T-cell (primary cell): Measurements from ENCODE around the gene POLR3E. TPM values are rescaled to one million over a fixed set of nuclear protein-coding genes. Genes with fewer than 3 reads are reported as not detected.

Experiments used
- ATAC-seq, 4 experiments: fragments of 200-7000 bp in 3 of 4; fragments of 150-1000 bp in 1 of 4; cut with Tn5 transposase; replicated peaks in 1 of 4; 1 replicate in 3 of 4; 2 replicates in 1 of 4; pipeline ENCODE4 v1.10.0; 2021; ENCODE audit warnings: moderate library complexity in 3 of 4, mild to moderate bottlenecking in 2 of 4, moderate number of reproducible peaks in 1 of 4
- CTCF ChIA-PET, 2 donors: fragments of 300-600 bp; sonication (Branson Sonifier 250); formaldehyde crosslinking; loops; one replicate each; lab custom pipeline; 2022; ENCODE audit warnings: antibody characterized with exemption in 2 of 2; lab: Charles Lee
- POLR2A ChIA-PET, 2 donors: fragments of 300-600 bp; sonication (Branson Sonifier 250); formaldehyde crosslinking; loops; one replicate each; lab custom pipeline; 2022; ENCODE audit warnings: antibody characterized with exemption in 2 of 2; lab: Charles Lee
- DNase-seq, 35 experiments: peaks; one replicate each; pipeline versions ENCODE4 v3.0.0 to v3.0.0-alpha.2; 2013 to 2023
- H3K27ac ChIP-seq: one replicate; pipeline ENCODE4 v1.5.1; 2013; ENCODE audit warnings: low read length
- H3K27me3 ChIP-seq, 2 experiments: replicated peaks in 1 of 2; 1 replicate in 1 of 2; 2 replicates in 1 of 2; pipeline versions ENCODE4 v1.6.1 to v1.7.0; 2013; ENCODE audit warnings: low read length in 1 of 2, mixed read lengths in 1 of 2; ENCODE audit not compliant: control insufficient read depth in 2 of 2, insufficient read depth in 2 of 2; ENCODE audit errors: extremely low read depth in 1 of 2
- H3K36me3 ChIP-seq, 2 donors: 1 replicate in 1 of 2; 2 replicates in 1 of 2; pipeline versions ENCODE4 v1.6.1 to v1.7.0; 2013; ENCODE audit warnings: low read length in 1 of 2; ENCODE audit not compliant: control insufficient read depth in 2 of 2, insufficient read depth in 1 of 2; ENCODE audit errors: extremely low read depth in 1 of 2
- H3K4me1 ChIP-seq, 2 experiments: 1 replicate in 1 of 2; 2 replicates in 1 of 2; pipeline versions ENCODE4 v1.6.1 to v1.7.0; 2013; ENCODE audit warnings: low read length in 2 of 2, mixed read lengths in 1 of 2; ENCODE audit not compliant: insufficient read depth in 2 of 2, control insufficient read depth in 1 of 2; ENCODE audit errors: extremely low read depth in 1 of 2
- H3K4me3 ChIP-seq, 2 donors: 1 replicate in 1 of 2; 2 replicates in 1 of 2; pipeline versions ENCODE4 v1.5.1 to v1.7.0; 2013; ENCODE audit warnings: mild to moderate bottlenecking in 2 of 2, low read length in 1 of 2, moderate library complexity in 1 of 2; ENCODE audit not compliant: control insufficient read depth in 1 of 2; ENCODE audit errors: extremely low read depth in 1 of 2
- H3K9me3 ChIP-seq: 2 replicates; pipeline ENCODE4 v1.7.0; 2013
- H3K27ac Mint-ChIP-seq, 2 donors: one replicate each; pipeline ENCODE4 v1.8.0; 2020 to 2021; ENCODE audit warnings: mild to moderate bottlenecking in 2 of 2, mixed read lengths in 2 of 2
- H3K27me3 Mint-ChIP-seq, 2 donors: one replicate each; pipeline ENCODE4 v1.8.0; 2021 to 2022; ENCODE audit warnings: mixed read lengths in 2 of 2
- H3K36me3 Mint-ChIP-seq: one replicate; pipeline ENCODE4 v1.8.0; 2021; ENCODE audit warnings: mixed read lengths
- H3K4me1 Mint-ChIP-seq, 3 donors: one replicate each; pipeline ENCODE4 v1.8.0; 2020 to 2022; ENCODE audit warnings: mixed read lengths in 3 of 3, mild to moderate bottlenecking in 1 of 3
- H3K4me3 Mint-ChIP-seq, 3 donors: one replicate each; pipeline ENCODE4 v1.8.0; 2020 to 2022; ENCODE audit warnings: mild to moderate bottlenecking in 3 of 3, mixed read lengths in 3 of 3, moderate library complexity in 3 of 3
- H3K9me3 Mint-ChIP-seq, 3 donors: one replicate each; pipeline ENCODE4 v1.8.0; 2020 to 2022; ENCODE audit warnings: mixed read lengths in 3 of 3
- whole genome bisulfite sequencing: methylation state at CpG from one replicate; pipeline ENCODE4 v1.1.5; 2013; ENCODE audit warnings: missing lambda C conversion rate; ENCODE audit not compliant: insufficient coverage; 5-methylcytosine and 5-hydroxymethylcytosine counted together
- total RNA-seq, 35 experiments: library from RNA in 6 of 35; stranded (reverse) in 6 of 35; fragments of 120-200 nt in 1 of 35; gene quantifications; one replicate each; pipeline versions ENCODE4 v1.2.1 to v1.2.4 and lab custom pipeline; 2013 to 2026

Gene POLR3E
- total RNA-seq, 5 donors from 2014 or later (not counting 1 experiment from before 2014, with no cell fraction given): 79.3 to 174 (median 99.7) TPM

- no peak for DNase-seq
- POLR2A ChIA-PET: no interaction called here
- no peak overlapping the region for H3K4me3 Mint-ChIP-seq
- H3K36me3 ChIP-seq: peaks cover 10 to 86% of the 10 kb centered on the region in 2 donors
- H3K27me3 ChIP-seq: no peaks in the 10 kb centered on the region
- H3K27me3 Mint-ChIP-seq: no peaks in the 10 kb centered on the region
- no peak overlapping the region for H3K27ac ChIP-seq
- H3K4me1 ChIP-seq: no peaks in the 10 kb centered on the region
- no peak for ATAC-seq
- WGBS: 100% methylated on average over 1 of the region's 4 CpGs
- H3K9me3 ChIP-seq: no peaks in the 10 kb centered on the region
- no peaks in the 10 kb centered on the region for H3K9me3 Mint-ChIP-seq
- H3K27ac Mint-ChIP-seq: peak overlapping the region; percentile 66 to 67
- H3K36me3 Mint-ChIP-seq: peaks cover 59% of the 10 kb centered on the region
- H3K4me1 Mint-ChIP-seq: peaks cover 13 to 37% (median 20%) of the 10 kb centered on the region in 3 donors
- CTCF ChIA-PET: no interaction called here
- H3K4me3 ChIP-seq: no peak overlapping the region
Measured at GRCh38 chr16:22330326-22330725, 33.1 kb downstream of the POLR3E start.

GRCh38 chr16:22333457-22333994, 36.3 kb downstream of the POLR3E start:
- H3K36me3 Mint-ChIP-seq: peaks cover 83% of the 10 kb centered on the region

GRCh38 chr16:22335668-22336246, 38.5 kb downstream of the POLR3E start:
- peaks cover 22 to 30% (median 23%) of the 10 kb centered on the region in 3 donors for H3K9me3 Mint-ChIP-seq
- H3K27me3 Mint-ChIP-seq: no peaks in the 10 kb centered on the region
- peaks cover 2 to 42% (median 37%) of the 10 kb centered on the region in 3 donors for H3K4me1 Mint-ChIP-seq
- no peaks in the 10 kb centered on the region for H3K4me1 ChIP-seq
- 100% methylated on average over 3 of the region's 3 CpGs for WGBS
- no peaks in the 10 kb centered on the region for H3K9me3 ChIP-seq
- DNase-seq (no peak), ATAC-seq (peak in 2 of 4 experiments; percentile 12 to 34)
- no peaks in the 10 kb centered on the region for H3K27me3 ChIP-seq
- H3K36me3 ChIP-seq: peaks cover 11 to 56% of the 10 kb centered on the region in 2 donors
- peaks cover 86% of the 10 kb centered on the region for H3K36me3 Mint-ChIP-seq
- POLR2A ChIA-PET: no interaction called here
- peak overlapping the region in 1 of 2 donors; percentile 30 for H3K4me3 ChIP-seq
- CTCF ChIA-PET: no interaction called here
- no peak overlapping the region for H3K27ac ChIP-seq
- no peak overlapping the region for H3K4me3 Mint-ChIP-seq
- no peak overlapping the region for H3K27ac Mint-ChIP-seq

More at GRCh38 chr16:22333457-22333994, 36.3 kb downstream of the POLR3E start:
- ATAC-seq (no peak), DNase-seq (no peak)
- 96% methylated on average over 4 of the region's 6 CpGs for WGBS
- Mint-ChIP-seq H3K4me3 (no peak overlapping the region), H3K27me3 (no peaks in the 10 kb centered on the region), H3K9me3 (peaks cover 15 to 23% (median 18%) of the 10 kb centered on the region in 3 donors), H3K4me1 (peaks cover 13 to 45% (median 36%) of the 10 kb centered on the region in 3 donors), H3K27ac (peak overlapping the region; percentile 16 to 37)
- CTCF ChIA-PET: no interaction called here
- no peaks in the 10 kb centered on the region for H3K4me1 ChIP-seq
- H3K36me3 ChIP-seq: peaks cover 11 to 70% of the 10 kb centered on the region in 2 donors
- no peak overlapping the region for H3K4me3 ChIP-seq
- H3K27ac ChIP-seq: no peak overlapping the region
- no peaks in the 10 kb centered on the region for H3K27me3 ChIP-seq
- POLR2A ChIA-PET: interaction anchor here in 1 of 2 donors (0.7 kb wide), 1 partner anchor 20 kb away, joined by 3 read pairs; no protein-coding TSS in a partner anchor
- H3K9me3 ChIP-seq: no peaks in the 10 kb centered on the region

- ChIA-PET POLR2A (no interaction called here), CTCF (interaction anchor here in 1 of 2 donors (0.5 kb wide), 1 partner anchor 628 kb away, joined by 9 read pairs; no protein-coding TSS in a partner anchor)
- H3K27ac ChIP-seq: no peak overlapping the region
- H3K9me3 ChIP-seq: no peaks in the 10 kb centered on the region
- Mint-ChIP-seq H3K4me1 (peaks cover 3 to 46% (median 34%) of the 10 kb centered on the region in 3 donors), H3K9me3 (peaks cover 22 to 30% (median 23%) of the 10 kb centered on the region in 3 donors), H3K4me3 (peak overlapping the region in 1 of 3 donors; percentile 0), H3K27ac (no peak overlapping the region), H3K27me3 (no peaks in the 10 kb centered on the region), H3K36me3 (peaks cover 89% of the 10 kb centered on the region)
- peaks cover 11 to 49% of the 10 kb centered on the region in 2 donors for H3K36me3 ChIP-seq
- no peaks in the 10 kb centered on the region for H3K27me3 ChIP-seq
- ATAC-seq: no peak
- no peak overlapping the region for H3K4me3 ChIP-seq
- no peak for DNase-seq
- H3K4me1 ChIP-seq: no peaks in the 10 kb centered on the region
Measured at GRCh38 chr16:22336581-22336980, 39.4 kb downstream of the POLR3E start.

- ATAC-seq (no peak), DNase-seq (no peak)
- no peaks in the 10 kb centered on the region for H3K27me3 ChIP-seq
- POLR2A ChIA-PET: interaction anchor here in 1 of 2 donors (1.3 kb wide), 1 partner anchor 11 kb away, joined by 7 read pairs; no protein-coding TSS in a partner anchor
- no peak overlapping the region for H3K4me3 ChIP-seq
- CTCF ChIA-PET: interaction anchor here (0.5 to 2.6 kb wide), 2 partner anchors 18 to 628 kb away, joined by 6 to 9 read pairs; no protein-coding TSS in a partner anchor
- H3K27ac ChIP-seq: no peak overlapping the region
- no peaks in the 10 kb centered on the region for H3K4me1 ChIP-seq
- no peaks in the 10 kb centered on the region for H3K9me3 ChIP-seq
- H3K36me3 Mint-ChIP-seq: peaks cover 87% of the 10 kb centered on the region
- H3K27me3 Mint-ChIP-seq: no peaks in the 10 kb centered on the region
- H3K4me3 Mint-ChIP-seq: peak overlapping the region in 1 of 3 donors; percentile 0
- peaks cover 7 to 50% (median 34%) of the 10 kb centered on the region in 3 donors for H3K4me1 Mint-ChIP-seq
- no peak overlapping the region for H3K27ac Mint-ChIP-seq
- peaks cover 10 to 44% of the 10 kb centered on the region in 2 donors for H3K36me3 ChIP-seq
- H3K9me3 Mint-ChIP-seq: peaks cover 22 to 30% (median 23%) of the 10 kb centered on the region in 3 donors
Measured at GRCh38 chr16:22337045-22337444, 39.8 kb downstream of the POLR3E start.

GRCh38 chr16:22337849-22338635, 40.8 kb downstream of the POLR3E start:
- H3K9me3 Mint-ChIP-seq: peaks cover 22 to 30% (median 23%) of the 10 kb centered on the region in 3 donors
- no peaks in the 10 kb centered on the region for H3K9me3 ChIP-seq
- no peaks in the 10 kb centered on the region for H3K4me1 ChIP-seq
- peak overlapping the region in 1 of 3 donors; percentile 10 for H3K4me3 Mint-ChIP-seq
- POLR2A ChIA-PET: interaction anchor here in 1 of 2 donors (0.8 to 1.3 kb wide), 2 partner anchors 8 to 10 kb away, joined by 3 to 7 read pairs; no protein-coding TSS in a partner anchor
- CTCF ChIA-PET: interaction anchor here in 1 of 2 donors (1.1 to 2.6 kb wide), 2 partner anchors 17 to 19 kb away, joined by 3 to 6 read pairs; no protein-coding TSS in a partner anchor
- no peak overlapping the region for H3K27ac ChIP-seq
- ATAC-seq (no peak), DNase-seq (no peak)
- no peaks in the 10 kb centered on the region for H3K27me3 ChIP-seq
- peaks cover 15 to 60% (median 42%) of the 10 kb centered on the region in 3 donors for H3K4me1 Mint-ChIP-seq
- H3K4me3 ChIP-seq: no peak overlapping the region
- H3K36me3 Mint-ChIP-seq: peaks cover 90% of the 10 kb centered on the region
- H3K36me3 ChIP-seq: peaks cover 6 to 35% of the 10 kb centered on the region in 2 donors
- H3K27ac Mint-ChIP-seq: peak overlapping the region in 1 of 2 donors; percentile 65
- H3K27me3 Mint-ChIP-seq: no peaks in the 10 kb centered on the region
- no CpG with 5 or more reads among the region's 4 CpGs for WGBS
